Measurements from ENCODE around the gene MEIOB.
"Not testable (repeated sequence)": the region's sequence is repeated elsewhere in the genome, so short reads cannot be mapped to it uniquely, and the experiment has no call there.

The MEIOB gene

GRCh38 chr16:1884155-1884760 lies 12.3 kb upstream of the MEIOB start:
- Histone ChIP-seq H2AFZ (ENCODE audit: low read depth, low read length) (no peak overlapping the region), H3K4me3 (ENCODE audit: low read length) (no peak overlapping the region), H3K27me3 (ENCODE audit: low read depth, low read length) (0 out of 2 replicates have a peak, but pooled peaks cover 3% of the 10 kb centered on the region), H3K36me3 (replicated peaks; ENCODE audit: low read depth, low read length) (no peaks in the 10 kb centered on the region), H3K4me2 (ENCODE audit: low read length) (no peak overlapping the region), H3K9ac (ENCODE audit: low read length) (no peak overlapping the region), H3K79me2 (ENCODE audit: low read length) (no peaks in the 10 kb centered on the region), H3K4me1 (ENCODE audit: low read length) (no peaks in the 10 kb centered on the region), H4K20me1 (ENCODE audit: insufficient read depth, low read length) (no peaks in the 10 kb centered on the region), H3K9me3 (ENCODE audit: insufficient read depth, low read length) (no peaks in the 10 kb centered on the region), H3K27ac (ENCODE audit: low read length) (no peak overlapping the region)
- TF ChIP-seq CTCF (IDR thresholded peaks at IDR 0.05; ENCODE audit: low read depth, low read length) (no peak), EZH2phosphoT487 (IDR thresholded peaks at IDR 0.05; ENCODE audit: low read depth) (no peak)

- H3K9ac ChIP-seq (ENCODE audit: low read length); H3K36me3 ChIP-seq (replicated peaks; ENCODE audit: low read depth, low read length); H3K4me2 ChIP-seq (ENCODE audit: low read length); H3K4me3 ChIP-seq (ENCODE audit: low read length); H3K27ac ChIP-seq (ENCODE audit: low read length); H4K20me1 ChIP-seq (ENCODE audit: insufficient read depth, low read length); H2AFZ ChIP-seq (ENCODE audit: low read depth, low read length); H3K9me3 ChIP-seq (ENCODE audit: insufficient read depth, low read length); H3K79me2 ChIP-seq (ENCODE audit: low read length); H3K4me1 ChIP-seq (ENCODE audit: low read length): not testable (repeated sequence)
- peaks cover 11% of the 10 kb centered on the region for H3K27me3 ChIP-seq (ENCODE audit: low read depth, low read length)
These were observed 9.2 kb upstream of the MEIOB start for GRCh38 chr16:1881172-1881571.

- no peak overlapping the region for H3K4me2 ChIP-seq (ENCODE audit: low read length)
- no peaks in the 10 kb centered on the region for H3K79me2 ChIP-seq (ENCODE audit: low read length)
- H3K9me3 ChIP-seq (ENCODE audit: insufficient read depth, low read length) = no peaks in the 10 kb centered on the region
- no peak overlapping the region for H2AFZ ChIP-seq (ENCODE audit: low read depth, low read length)
- no peak overlapping the region for H3K9ac ChIP-seq (ENCODE audit: low read length)
- TF ChIP-seq EZH2phosphoT487 (IDR thresholded peaks at IDR 0.05; ENCODE audit: low read depth) = no peak
- no peak for TF ChIP-seq CTCF (IDR thresholded peaks at IDR 0.05; ENCODE audit: low read depth, low read length)
- H3K27ac ChIP-seq (ENCODE audit: low read length) = no peak overlapping the region
- H3K36me3 ChIP-seq (replicated peaks; ENCODE audit: low read depth, low read length) = no peaks in the 10 kb centered on the region
- no peaks in the 10 kb centered on the region for H4K20me1 ChIP-seq (ENCODE audit: insufficient read depth, low read length)
- peaks cover 11% of the 10 kb centered on the region for H3K27me3 ChIP-seq (ENCODE audit: low read depth, low read length)
- no peak overlapping the region for H3K4me3 ChIP-seq (ENCODE audit: low read length)
- peaks cover 4% of the 10 kb centered on the region; the same call in 1 of the 2 replicates for H3K4me1 ChIP-seq (ENCODE audit: low read length)
These were observed 7.5 kb upstream of the MEIOB start for GRCh38 chr16:1879477-1879876.

GRCh38 chr16:1878256-1878655 lies 6.3 kb upstream of the MEIOB start:
- no peak overlapping the region for H3K27ac ChIP-seq (ENCODE audit: low read length)
- H3K27me3 ChIP-seq (ENCODE audit: low read depth, low read length) = peaks cover 11% of the 10 kb centered on the region
- no peaks in the 10 kb centered on the region for H3K36me3 ChIP-seq (replicated peaks; ENCODE audit: low read depth, low read length)
- H3K4me3 ChIP-seq (ENCODE audit: low read length) = no peak overlapping the region
- no peak overlapping the region for H3K9ac ChIP-seq (ENCODE audit: low read length)
- no peak overlapping the region for H2AFZ ChIP-seq (ENCODE audit: low read depth, low read length)
- no peaks in the 10 kb centered on the region for H3K79me2 ChIP-seq (ENCODE audit: low read length)
- no peak overlapping the region for H3K4me2 ChIP-seq (ENCODE audit: low read length)
- TF ChIP-seq EZH2phosphoT487 (IDR thresholded peaks at IDR 0.05; ENCODE audit: low read depth) (no peak), CTCF (IDR thresholded peaks at IDR 0.05; ENCODE audit: low read depth, low read length) (no peak)
- H3K9me3 ChIP-seq (ENCODE audit: insufficient read depth, low read length) = no peaks in the 10 kb centered on the region
- H4K20me1 ChIP-seq (ENCODE audit: insufficient read depth, low read length) = no peaks in the 10 kb centered on the region
- H3K4me1 ChIP-seq (ENCODE audit: low read length) = peaks cover 4% of the 10 kb centered on the region; the same call in 1 of the 2 replicates

Data from OCI-LY3 (cell line).